D721Med (cell line): ENCODE data around the gene MAP3K1.

Experiments
- DNase-seq: peaks from one replicate; pipeline ENCODE4 v3.0.0; 2011; ENCODE audit warnings: low spot score; ENCODE audit not compliant: insufficient read length
- FAIRE-seq: peaks from 2 replicates; lab custom pipeline; 2011; peaks lifted over from hg19 to GRCh38; lab: Jason Lieb, UNC
- TF ChIP-seq, protein P1 (sequence below): IDR thresholded peaks from 2 replicates; pipeline ENCODE4 v1.5.1; 2012; ENCODE audit warnings: mild to moderate bottlenecking, control low read depth; ENCODE audit not compliant: insufficient read depth; ENCODE audit errors: missing control alignments

Gene MAP3K1

DNA sequence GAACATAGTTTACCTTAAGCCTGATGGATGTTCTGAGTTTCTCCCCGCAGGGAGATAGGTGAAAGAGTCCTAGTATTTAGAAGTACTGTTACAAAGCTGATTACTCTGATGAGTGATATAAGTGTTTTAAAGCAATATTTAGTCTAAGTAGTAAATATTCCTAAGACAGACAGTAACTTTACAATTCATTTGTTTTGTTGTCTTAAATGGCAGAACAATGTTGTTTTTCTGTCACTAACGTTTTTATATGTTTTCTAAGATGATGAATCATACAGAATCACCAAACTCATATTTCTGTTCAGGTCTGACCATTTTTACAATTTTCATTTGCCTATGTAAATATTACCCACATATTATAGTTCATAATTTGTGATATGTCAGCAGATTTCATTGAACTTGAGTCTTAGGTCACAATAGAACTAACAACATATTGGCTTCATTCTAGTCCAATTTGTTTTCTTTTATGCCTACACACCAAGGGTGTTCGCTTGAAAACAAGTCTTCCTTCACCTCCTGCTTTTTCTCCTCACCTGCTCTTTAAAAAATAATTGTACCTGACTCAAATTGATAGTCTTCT lies 30.6 kb downstream of the MAP3K1 start:
- peak; percentile 73 for FAIRE-seq
- TF ChIP-seq, protein P1, sequence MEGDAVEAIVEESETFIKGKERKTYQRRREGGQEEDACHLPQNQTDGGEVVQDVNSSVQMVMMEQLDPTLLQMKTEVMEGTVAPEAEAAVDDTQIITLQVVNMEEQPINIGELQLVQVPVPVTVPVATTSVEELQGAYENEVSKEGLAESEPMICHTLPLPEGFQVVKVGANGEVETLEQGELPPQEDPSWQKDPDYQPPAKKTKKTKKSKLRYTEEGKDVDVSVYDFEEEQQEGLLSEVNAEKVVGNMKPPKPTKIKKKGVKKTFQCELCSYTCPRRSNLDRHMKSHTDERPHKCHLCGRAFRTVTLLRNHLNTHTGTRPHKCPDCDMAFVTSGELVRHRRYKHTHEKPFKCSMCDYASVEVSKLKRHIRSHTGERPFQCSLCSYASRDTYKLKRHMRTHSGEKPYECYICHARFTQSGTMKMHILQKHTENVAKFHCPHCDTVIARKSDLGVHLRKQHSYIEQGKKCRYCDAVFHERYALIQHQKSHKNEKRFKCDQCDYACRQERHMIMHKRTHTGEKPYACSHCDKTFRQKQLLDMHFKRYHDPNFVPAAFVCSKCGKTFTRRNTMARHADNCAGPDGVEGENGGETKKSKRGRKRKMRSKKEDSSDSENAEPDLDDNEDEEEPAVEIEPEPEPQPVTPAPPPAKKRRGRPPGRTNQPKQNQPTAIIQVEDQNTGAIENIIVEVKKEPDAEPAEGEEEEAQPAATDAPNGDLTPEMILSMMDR, result no peak
- no peak for DNase-seq

DNA sequence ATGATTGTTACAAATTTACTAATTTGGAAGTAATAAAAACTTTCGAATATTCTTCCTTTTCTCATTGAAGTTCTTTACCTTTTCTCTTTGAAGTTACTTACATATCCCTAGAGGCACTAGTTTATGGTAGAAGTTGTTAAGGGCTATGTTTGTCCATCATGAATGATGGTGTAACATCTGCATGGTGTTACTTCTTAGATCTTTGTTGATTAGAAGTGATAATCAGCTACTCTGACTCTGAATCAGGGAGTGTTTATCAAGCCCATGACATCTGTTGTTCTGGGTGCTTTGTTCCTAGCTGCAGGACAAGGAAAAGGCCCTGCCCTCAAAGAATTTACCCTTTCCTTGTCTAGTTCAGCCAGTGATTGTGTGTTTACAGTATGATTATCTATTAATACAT lies 32.9 kb downstream of the MAP3K1 start:
- peak; percentile 41 for FAIRE-seq
- no peak for DNase-seq
- TF ChIP-seq, protein P1, result no peak

DNA sequence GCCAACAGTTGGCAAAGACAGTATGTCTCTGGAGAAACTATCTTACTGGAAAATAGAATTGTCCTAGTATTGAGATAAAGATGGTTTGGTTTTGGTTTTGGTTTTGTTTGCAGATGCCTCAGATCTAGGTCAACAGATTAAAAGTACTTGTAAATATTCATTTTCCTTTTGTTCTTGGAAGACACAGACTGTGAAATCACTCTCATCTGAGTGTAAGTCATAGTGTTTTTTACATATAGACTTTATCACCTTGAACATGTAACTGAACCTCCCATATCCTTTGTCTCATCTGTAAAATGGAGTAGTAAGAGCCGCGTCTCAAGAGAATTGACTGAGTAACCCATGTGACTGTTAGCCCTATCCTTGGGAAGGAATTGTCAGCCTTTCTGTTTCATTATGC lies 34.3 kb downstream of the MAP3K1 start:
- no peak for DNase-seq
- TF ChIP-seq, protein P1, result no peak
- FAIRE-seq, result peak; percentile 11

DNA sequence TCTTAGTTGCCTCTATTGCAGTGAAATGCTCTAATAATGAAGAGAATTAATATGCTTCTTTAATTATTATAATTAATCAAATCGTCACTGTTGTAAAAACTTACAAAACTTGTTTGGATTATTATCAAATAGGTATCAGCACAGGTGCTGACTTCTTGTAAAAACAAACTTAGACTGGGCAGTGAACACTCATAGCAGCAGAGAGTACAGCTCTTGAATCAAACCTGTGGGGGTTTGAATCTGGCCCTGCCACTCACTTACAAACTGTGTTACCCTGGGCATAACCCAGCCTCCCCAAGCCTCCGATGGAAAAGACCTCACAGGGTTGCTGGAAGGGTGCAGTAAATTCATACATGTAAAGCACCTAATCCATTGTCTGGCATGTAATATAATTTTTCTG lies 35.1 kb downstream of the MAP3K1 start:
- TF ChIP-seq, protein P1, result no peak
- no peak for DNase-seq
- FAIRE-seq, result no peak

DNA sequence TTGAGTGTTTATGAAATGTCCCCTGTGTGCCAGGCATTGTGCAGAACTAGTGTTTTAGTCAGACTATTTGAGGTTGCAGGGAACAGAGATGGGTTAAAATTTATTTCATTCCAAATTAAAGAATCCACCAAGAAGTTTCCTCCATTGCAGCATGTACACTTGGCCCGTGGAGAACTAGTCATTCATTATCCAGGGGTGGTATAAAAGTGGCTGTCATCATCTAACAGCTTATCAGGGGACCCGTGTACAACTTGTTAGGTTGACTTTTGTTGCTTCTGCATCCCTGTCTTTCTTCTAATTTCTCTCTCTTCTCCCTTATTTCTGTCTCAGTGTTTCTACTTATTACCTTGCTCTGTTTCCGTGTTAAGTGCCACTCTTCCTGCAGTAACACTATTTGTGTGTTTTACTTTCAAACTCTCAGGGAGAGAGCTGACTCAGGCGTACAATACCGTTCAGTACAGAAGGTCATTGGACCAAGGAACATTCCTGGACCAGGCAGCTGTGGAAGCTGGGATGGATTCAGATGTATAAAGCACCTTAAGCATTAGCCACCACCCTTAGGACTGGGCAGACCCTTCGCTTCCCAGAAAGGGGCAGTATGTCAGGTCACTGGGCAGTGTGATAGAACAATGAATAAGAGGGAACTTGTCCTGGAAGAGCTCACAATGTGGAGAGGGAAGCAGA lies 36.1 kb downstream of the MAP3K1 start:
- TF ChIP-seq, protein P1, result no peak
- no peak for DNase-seq
- FAIRE-seq, result no peak

DNA sequence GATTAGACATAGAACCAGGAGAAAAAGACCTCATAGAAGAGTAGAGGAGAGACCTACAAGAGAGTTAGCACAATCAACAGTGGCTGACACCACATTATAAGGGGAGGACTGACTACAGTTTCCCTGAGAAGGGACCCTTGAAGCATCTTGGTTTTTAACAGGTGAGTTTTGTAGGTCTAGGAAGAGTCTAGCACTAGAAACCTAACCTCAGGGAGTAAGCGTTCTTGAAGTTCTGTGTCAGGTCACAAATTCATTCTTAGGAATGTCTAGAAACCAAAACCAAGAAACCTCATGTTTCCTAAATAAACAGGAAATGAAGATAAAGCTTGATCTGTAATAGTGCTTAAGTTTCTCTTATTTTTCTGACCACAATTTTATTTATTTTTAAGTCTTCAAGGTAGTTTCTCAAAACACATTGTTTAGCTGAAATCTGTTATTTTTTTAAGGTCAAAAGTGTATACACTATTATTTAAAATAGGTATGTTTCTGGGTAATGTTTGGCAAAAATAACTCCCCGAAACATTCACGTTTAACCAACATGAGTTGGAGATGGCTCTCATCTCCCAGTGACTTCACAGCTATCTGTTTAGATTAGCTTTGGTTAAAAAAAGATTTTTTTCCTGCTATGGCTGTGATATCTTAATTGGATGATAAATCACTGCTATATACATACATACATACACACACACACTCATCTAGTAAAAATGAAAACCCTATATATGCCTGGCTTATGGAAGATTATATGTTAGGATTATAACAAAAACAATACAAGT lies 37.1 kb downstream of the MAP3K1 start:
- TF ChIP-seq, protein P1, result no peak
- no peak for DNase-seq
- no peak for FAIRE-seq

DNA sequence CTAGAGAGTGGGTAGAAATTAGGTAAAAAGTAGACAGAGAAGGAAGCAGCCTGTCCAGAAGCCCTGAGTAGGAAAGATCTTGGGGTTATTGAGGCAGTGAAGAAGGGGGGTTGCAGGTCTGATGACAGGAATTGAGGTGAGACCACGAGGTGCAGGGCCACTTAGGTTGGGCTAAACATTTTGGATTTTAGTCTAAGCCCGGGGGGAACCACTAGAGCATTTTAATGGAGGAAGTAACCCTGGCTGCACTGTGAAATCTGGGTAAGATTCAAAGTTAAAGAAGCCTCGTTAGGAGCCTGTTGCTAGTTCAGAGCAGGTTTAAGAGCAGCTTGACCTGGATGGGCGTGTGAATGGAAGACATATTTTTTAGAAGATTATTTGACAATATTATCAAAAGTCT lies 38.3 kb downstream of the MAP3K1 start:
- TF ChIP-seq, protein P1, result no peak
- no peak for FAIRE-seq

More for the DNA sequence above, 38.3 kb downstream of the MAP3K1 start:
- no peak for DNase-seq
